ENCODE data around the gene NFIX. TPM values are rescaled to one million over a fixed set of nuclear protein-coding genes. Genes with fewer than 3 reads are reported as not detected.

NFIX gene
- total and polyA plus RNA-seq, 12 donors, result 16.8 to 162 (median 138) TPM

DNA sequence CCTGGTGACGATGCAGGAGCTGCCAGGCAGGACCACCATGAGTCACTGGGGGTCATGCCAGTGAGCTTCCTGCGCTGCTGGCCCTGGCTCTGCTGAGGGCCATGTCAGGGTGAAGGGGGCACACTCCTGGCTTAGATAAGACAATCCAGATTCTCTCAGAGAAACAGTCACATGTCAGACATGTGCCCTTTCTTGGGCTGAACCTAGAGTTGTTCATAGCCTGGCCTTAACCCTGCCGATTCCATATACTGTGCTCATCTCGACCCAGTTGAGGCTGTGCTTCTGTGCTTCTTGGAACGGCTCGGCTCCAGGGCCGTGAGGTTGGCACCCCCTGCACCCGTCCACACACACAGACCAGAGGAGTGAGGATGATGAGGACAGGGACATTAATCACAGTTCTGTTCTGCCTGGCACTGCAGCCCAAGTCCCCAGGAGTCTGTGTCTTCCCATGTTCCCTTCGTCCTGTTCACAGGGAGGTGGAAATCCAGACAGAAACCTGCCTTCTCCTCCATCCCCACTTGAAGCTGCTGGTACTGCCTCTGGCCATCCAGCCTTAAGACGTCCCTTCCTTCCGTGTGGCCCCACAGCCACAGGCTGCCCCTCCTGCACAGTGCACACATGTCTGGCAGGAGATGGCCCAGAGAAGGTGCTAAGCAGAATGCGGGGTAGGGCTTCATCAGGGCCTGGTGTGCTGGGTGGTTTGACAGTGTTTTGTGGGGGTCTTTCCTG is 57.3 kb downstream of the NFIX start:
- no peak for ATAC-seq
- H3K9me3 ChIP-seq, result no peaks in the 10 kb centered on the region
- H3K27ac ChIP-seq, result peak overlapping the region; percentile 80 to 99 (median 97)
- 39 to 51% methylated on average over 12 of the region's 12 CpGs for WGBS, 2 donors
- peaks cover 0 to 6% (median 0%) of the 10 kb centered on the region in 7 donors for H3K27me3 ChIP-seq
- peak overlapping the region in 3 of 10 donors; percentile 15 to 24 (median 22) for H3K4me3 ChIP-seq
- DNase-seq, result no peak
- H3K36me3 ChIP-seq, result no peaks in the 10 kb centered on the region
- intact Hi-C loops (cut with DNase I), result loop anchor here in 2 of 10 donors (2.0 to 10.0 kb wide), 2 partner anchors 14 to 58 kb away; partner anchors contain the start of gene NFIX (in 1 of the 2)
- H3K4me1 ChIP-seq, result peaks cover 71 to 92% (median 89%) of the 10 kb centered on the region in 9 donors
- TF ChIP-seq, protein P1, sequence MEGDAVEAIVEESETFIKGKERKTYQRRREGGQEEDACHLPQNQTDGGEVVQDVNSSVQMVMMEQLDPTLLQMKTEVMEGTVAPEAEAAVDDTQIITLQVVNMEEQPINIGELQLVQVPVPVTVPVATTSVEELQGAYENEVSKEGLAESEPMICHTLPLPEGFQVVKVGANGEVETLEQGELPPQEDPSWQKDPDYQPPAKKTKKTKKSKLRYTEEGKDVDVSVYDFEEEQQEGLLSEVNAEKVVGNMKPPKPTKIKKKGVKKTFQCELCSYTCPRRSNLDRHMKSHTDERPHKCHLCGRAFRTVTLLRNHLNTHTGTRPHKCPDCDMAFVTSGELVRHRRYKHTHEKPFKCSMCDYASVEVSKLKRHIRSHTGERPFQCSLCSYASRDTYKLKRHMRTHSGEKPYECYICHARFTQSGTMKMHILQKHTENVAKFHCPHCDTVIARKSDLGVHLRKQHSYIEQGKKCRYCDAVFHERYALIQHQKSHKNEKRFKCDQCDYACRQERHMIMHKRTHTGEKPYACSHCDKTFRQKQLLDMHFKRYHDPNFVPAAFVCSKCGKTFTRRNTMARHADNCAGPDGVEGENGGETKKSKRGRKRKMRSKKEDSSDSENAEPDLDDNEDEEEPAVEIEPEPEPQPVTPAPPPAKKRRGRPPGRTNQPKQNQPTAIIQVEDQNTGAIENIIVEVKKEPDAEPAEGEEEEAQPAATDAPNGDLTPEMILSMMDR (IDR thresholded peaks at IDR 0.05), result no peak

- TF ChIP-seq, protein P1 (IDR thresholded peaks at IDR 0.05), result no peak
- Histone ChIP-seq H3K9me3 (no peaks in the 10 kb centered on the region), H3K4me1 (peaks cover 75 to 92% (median 89%) of the 10 kb centered on the region in 9 donors), H3K36me3 (no peaks in the 10 kb centered on the region), H3K27ac (peak overlapping the region; percentile 80 to 99 (median 97)), H3K4me3 (peak overlapping the region in 2 of 10 donors; percentile 18 to 22), H3K27me3 (peaks cover 0 to 6% (median 0%) of the 10 kb centered on the region in 7 donors)
- peak in 4 of 8 donors; percentile 3 to 24 (median 15) for ATAC-seq
- DNase-seq, result no peak
- WGBS, 2 donors, result 28 to 41% methylated on average over 3 of the region's 3 CpGs
- intact Hi-C loops (cut with DNase I), result loop anchor here in 2 of 10 donors (2.0 to 10.0 kb wide), 2 partner anchors 14 to 58 kb away; partner anchors contain the start of gene NFIX (in 1 of the 2)
Measured at GRCh38 chr19:13053238-13053637, 58.0 kb downstream of the NFIX start.

DNA sequence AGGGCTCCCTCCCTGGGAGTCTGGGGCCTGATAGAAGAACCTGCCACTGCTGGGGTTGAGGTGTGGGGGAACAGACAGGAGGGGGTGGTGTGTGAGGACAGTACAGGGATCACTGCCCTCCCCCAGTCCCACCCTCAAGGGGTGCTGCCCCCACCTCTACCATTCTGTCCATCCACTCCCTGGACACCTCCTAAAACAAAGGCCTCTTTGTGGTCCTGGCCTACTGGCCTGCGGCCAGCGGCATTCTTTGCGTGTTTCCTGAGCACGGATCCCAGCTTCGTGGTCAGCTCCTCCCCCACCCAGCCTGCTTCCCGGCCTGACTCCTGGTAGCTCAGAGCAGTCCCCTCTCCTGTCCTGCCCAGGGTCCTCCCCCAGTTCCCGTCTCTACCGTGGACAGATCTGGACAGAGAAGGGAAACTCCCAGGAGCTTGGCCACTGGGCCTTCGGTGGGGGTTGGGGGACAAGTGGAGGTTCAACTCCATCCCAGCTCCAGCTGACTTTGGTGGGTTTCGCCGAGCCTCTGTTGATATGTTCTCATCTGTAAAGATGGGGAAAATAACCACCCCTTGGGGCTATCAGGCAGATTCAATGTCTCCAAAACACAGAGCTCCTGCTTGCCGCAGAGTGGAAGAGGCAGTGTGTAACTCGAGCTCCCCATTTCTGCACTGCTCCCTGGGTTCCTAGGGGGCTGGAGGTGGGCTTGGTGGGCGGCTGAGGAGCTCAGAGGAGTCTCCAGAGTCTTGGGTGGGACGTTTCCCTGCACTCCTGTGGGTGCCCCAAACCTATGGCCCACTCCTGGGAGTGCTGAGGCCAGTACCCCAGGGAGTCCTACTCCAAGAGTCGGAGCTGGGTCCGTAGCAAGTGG is 58.7 kb downstream of the NFIX start:
- intact Hi-C loops (cut with DNase I), result loop anchor here in 2 of 10 donors (2.0 to 10.0 kb wide), 2 partner anchors 15 to 59 kb away; partner anchors contain the start of gene NFIX (in 1 of the 2)
- DNase-seq, result peak; percentile 93 to 95
- ATAC-seq, result peak; percentile 69 to 85 (median 79)
- H3K27ac ChIP-seq, result peak overlapping the region; percentile 80 to 99 (median 97)
- no peaks in the 10 kb centered on the region for H3K9me3 ChIP-seq
- WGBS, 2 donors, result 21 to 25% methylated on average over 17 of the region's 17 CpGs
- TF ChIP-seq, protein P1 (IDR thresholded peaks at IDR 0.05), result no peak
- peaks cover 75 to 98% (median 95%) of the 10 kb centered on the region in 9 donors for H3K4me1 ChIP-seq
- peaks cover 0 to 6% (median 0%) of the 10 kb centered on the region in 7 donors for H3K27me3 ChIP-seq
- no peaks in the 10 kb centered on the region for H3K36me3 ChIP-seq
- H3K4me3 ChIP-seq, result peak overlapping the region in 4 of 10 donors; percentile 9 to 22 (median 14)

All from heart right ventricle (tissue), 16 donors.